WTC11 (cell line): ENCODE results near the gene RANBP3L. TPM values are rescaled to one million over a fixed set of nuclear protein-coding genes. Genes with fewer than 3 reads are reported as not detected.
"Not testable (repeated sequence)": the region's sequence is repeated elsewhere in the genome, so short reads cannot be mapped to it uniquely, and the experiment has no call there.

Experiments used
- ATAC-seq: fragments of 200-7000 bp; cut with Tn5 transposase; 2 replicates; pipeline ENCODE4 v1.10.0; 2021; ENCODE audit warnings: mild to moderate bottlenecking, moderate library complexity
- CTCF ChIA-PET: fragments of 300-600 bp; sonication (Branson Sonifier 250); formaldehyde crosslinking; loops from one replicate; lab custom pipeline; 2021; ENCODE audit warnings: antibody characterized with exemption; lab: Charles Lee
- POLR2A ChIA-PET: fragments of 350-600 bp; sonication (Branson Sonifier 250); formaldehyde crosslinking; loops from one replicate; lab custom pipeline; 2021; ENCODE audit warnings: antibody characterized with exemption; lab: Charles Lee
- DNase-seq: peaks from one replicate; pipeline ENCODE4 v3.0.0; 2021; ENCODE audit warnings: low spot score
- H3K27ac Mint-ChIP-seq: 2 replicates; pipeline ENCODE4 v1.8.0; 2021; ENCODE audit warnings: mixed read lengths
- H3K27me3 Mint-ChIP-seq: 2 replicates; pipeline ENCODE4 v1.8.0; 2021; ENCODE audit warnings: low read depth, mild to moderate bottlenecking, moderate library complexity, mixed read lengths
- H3K36me3 Mint-ChIP-seq: 2 replicates; pipeline ENCODE4 v1.8.0; 2021; ENCODE audit warnings: mixed read lengths
- H3K4me1 Mint-ChIP-seq: 2 replicates; pipeline ENCODE4 v1.8.0; 2022; ENCODE audit warnings: mixed read lengths
- H3K4me3 Mint-ChIP-seq: 2 replicates; pipeline ENCODE4 v1.8.0; 2021; ENCODE audit warnings: mild to moderate bottlenecking, moderate library complexity, mixed read lengths
- H3K9me3 Mint-ChIP-seq: 2 replicates; pipeline ENCODE4 v1.8.0; 2021; ENCODE audit warnings: mixed read lengths
- CREM ChIP-seq: sonication (generic); formaldehyde crosslinking; IDR thresholded peaks from 2 replicates; pipeline ENCODE4 v1.8.1; 2022; ENCODE audit warnings: mild to moderate bottlenecking, missing genetic modification reagents, moderate library complexity
- E2F1 ChIP-seq: sonication (generic); formaldehyde crosslinking; IDR thresholded peaks from 2 replicates; pipeline ENCODE4 v1.8.0; 2022; ENCODE audit warnings: mild to moderate bottlenecking, missing genetic modification reagents
- HMGA2 ChIP-seq: fragments of 250-450 bp; sonication (Bioruptor Pico); IDR thresholded peaks from 2 replicates; pipeline ENCODE4 v1.4.0; 2021; ENCODE audit warnings: mild to moderate bottlenecking, moderate library complexity
- JUN ChIP-seq: sonication (generic); formaldehyde crosslinking; IDR thresholded peaks from 2 replicates; pipeline ENCODE4 v1.8.0; 2023; ENCODE audit warnings: mild to moderate bottlenecking, missing genetic modification reagents
- PRDM15 ChIP-seq: sonication (generic); formaldehyde crosslinking; IDR thresholded peaks from 2 replicates; pipeline ENCODE4 v1.8.0; 2022; ENCODE audit warnings: missing genetic modification reagents
- PREB ChIP-seq: sonication (generic); formaldehyde crosslinking; IDR thresholded peaks from 2 replicates; pipeline ENCODE4 v1.8.1; 2022; ENCODE audit warnings: mild to moderate bottlenecking, missing genetic modification reagents, moderate library complexity, borderline replicate concordance
- PRRX2 ChIP-seq: fragments of 250-450 bp; sonication (Bioruptor Pico); IDR thresholded peaks from 2 replicates; pipeline ENCODE4 v1.8.0; 2021; ENCODE audit warnings: mild to moderate bottlenecking
- RORB ChIP-seq: fragments of 250-450 bp; sonication (Bioruptor Pico); IDR thresholded peaks from 2 replicates; pipeline ENCODE4 v1.9.0; 2021; ENCODE audit warnings: mild to moderate bottlenecking
- USF2 ChIP-seq: sonication (generic); formaldehyde crosslinking; IDR thresholded peaks from 2 replicates; pipeline ENCODE4 v1.8.1; 2023; ENCODE audit warnings: mild to moderate bottlenecking, missing genetic modification reagents, moderate library complexity
- ZBTB21 ChIP-seq: sonication (generic); formaldehyde crosslinking; IDR thresholded peaks from 2 replicates; pipeline ENCODE4 v1.8.1; 2023; ENCODE audit warnings: mild to moderate bottlenecking, missing genetic modification reagents, borderline replicate concordance
- ZNF138 ChIP-seq: sonication (generic); formaldehyde crosslinking; conservative IDR thresholded peaks from 2 replicates; pipeline ENCODE4 v1.8.1; 2022; ENCODE audit warnings: mild to moderate bottlenecking, moderate library complexity, missing genetic modification reagents
- ZNF263 ChIP-seq: sonication (generic); formaldehyde crosslinking; IDR thresholded peaks from 2 replicates; pipeline ENCODE4 v1.8.1; 2022; ENCODE audit warnings: low read depth, mild to moderate bottlenecking, moderate library complexity, missing genetic modification reagents
- ZNF396 ChIP-seq: fragments of 250-450 bp; sonication (Bioruptor Pico); IDR thresholded peaks from 2 replicates; pipeline ENCODE4 v1.8.0; 2021; ENCODE audit warnings: mild to moderate bottlenecking, moderate library complexity, borderline replicate concordance
- total RNA-seq: library from RNA; stranded (reverse); gene quantifications from 3 replicates; pipeline ENCODE4 v1.2.3, GENCODE V29; 2021
- TF ChIP-seq, protein P1 (sequence below): sonication (generic); formaldehyde crosslinking; IDR thresholded peaks from 2 replicates; pipeline ENCODE4 v1.8.0; 2022; ENCODE audit warnings: mild to moderate bottlenecking, missing genetic modification reagents
- TF ChIP-seq, protein P2 (sequence below): sonication (generic); formaldehyde crosslinking; conservative IDR thresholded peaks from 2 replicates; pipeline ENCODE4 v1.8.1; 2022; ENCODE audit warnings: mild to moderate bottlenecking, missing genetic modification reagents

The RANBP3L gene
- total RNA-seq, 1 experiment from 2014 or later: not detected

- ChIA-PET CTCF (no interaction called here), POLR2A (no interaction called here)
- Mint-ChIP-seq H3K36me3 (no peaks in the 10 kb centered on the region), H3K27me3 (no peaks in the 10 kb centered on the region), H3K9me3 (peaks cover 23% of the 10 kb centered on the region), H3K4me3 (no peak overlapping the region), H3K27ac (no peak overlapping the region), H3K4me1 (peaks cover 8% of the 10 kb centered on the region)
- ATAC-seq (no peak), DNase-seq (no peak)
- no peak for TF ChIP-seq PRRX2
- no peak for TF ChIP-seq RORB
- no peak for TF ChIP-seq ZNF263 (CRISPR knock-in tag)
- TF ChIP-seq, protein P1, sequence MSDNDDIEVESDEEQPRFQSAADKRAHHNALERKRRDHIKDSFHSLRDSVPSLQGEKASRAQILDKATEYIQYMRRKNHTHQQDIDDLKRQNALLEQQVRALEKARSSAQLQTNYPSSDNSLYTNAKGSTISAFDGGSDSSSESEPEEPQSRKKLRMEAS (CRISPR knock-in tag): no peak
These were observed 43.2 kb upstream of the RANBP3L start for GRCh38 chr5:36344899-36345298.

- Mint-ChIP-seq H3K4me1 (peaks cover 11% of the 10 kb centered on the region), H3K9me3 (peaks cover 23% of the 10 kb centered on the region)
- DNase-seq, CTCF ChIA-PET, H3K36me3 Mint-ChIP-seq, H3K27me3 Mint-ChIP-seq, ATAC-seq, POLR2A ChIA-PET, H3K4me3 Mint-ChIP-seq, H3K27ac Mint-ChIP-seq: not testable (repeated sequence)
These were observed 40.0 kb upstream of the RANBP3L start for GRCh38 chr5:36341720-36342119.

- Mint-ChIP-seq H3K4me3 (no peak overlapping the region), H3K36me3 (no peaks in the 10 kb centered on the region), H3K4me1 (peaks cover 11% of the 10 kb centered on the region), H3K9me3 (peaks cover 15% of the 10 kb centered on the region), H3K27ac (no peak overlapping the region), H3K27me3 (no peaks in the 10 kb centered on the region)
- ATAC-seq (no peak), DNase-seq (no peak)
- POLR2A ChIA-PET: no interaction called here
- TF ChIP-seq ZNF396 (CRISPR knock-in tag): no peak
- no peak for TF ChIP-seq RORB
- TF ChIP-seq, protein P2, sequence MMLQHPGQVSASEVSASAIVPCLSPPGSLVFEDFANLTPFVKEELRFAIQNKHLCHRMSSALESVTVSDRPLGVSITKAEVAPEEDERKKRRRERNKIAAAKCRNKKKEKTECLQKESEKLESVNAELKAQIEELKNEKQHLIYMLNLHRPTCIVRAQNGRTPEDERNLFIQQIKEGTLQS: no peak
- TF ChIP-seq HMGA2 (CRISPR knock-in tag): no peak
- TF ChIP-seq E2F1: no peak
- TF ChIP-seq JUN (CRISPR knock-in tag): no peak
- no peak for TF ChIP-seq PRRX2
- TF ChIP-seq ZNF138 (CRISPR knock-in tag): no peak
- no peak for TF ChIP-seq CREM (CRISPR knock-in tag)
- TF ChIP-seq PRDM15 (CRISPR knock-in tag): no peak
- TF ChIP-seq USF2: no peak
- no peak for TF ChIP-seq ZBTB21
- no peak for TF ChIP-seq PREB (CRISPR knock-in tag)
- CTCF ChIA-PET: no interaction called here
These were observed 35.9 kb upstream of the RANBP3L start for GRCh38 chr5:36337597-36337996.
